Natural killer cell (primary cell): ENCODE results near the gene SLC10A1. TPM values are rescaled to one million over a fixed set of nuclear protein-coding genes. Genes with fewer than 3 reads are reported as not detected.

ENCODE experiments used
- ATAC-seq, 3 donors: fragments of 150-1000 bp in 2 of 3; fragments of 200-7000 bp in 1 of 3; cut with Tn5 transposase; 1 replicate in 1 of 3; 2 replicates in 2 of 3; pipeline ENCODE4 v1.10.0; 2021; ENCODE audit warnings: mild to moderate bottlenecking in 2 of 3, moderate library complexity in 2 of 3
- DNase-seq, 2 donors: peaks; one replicate each; pipeline versions ENCODE4 v3.0.0 to v3.0.0-alpha.2; 2013 to 2021; ENCODE audit warnings: mixed read lengths in 1 of 2
- H3K27ac ChIP-seq: one replicate; pipeline ENCODE4 v1.5.1; 2013; ENCODE audit warnings: mild to moderate bottlenecking, low read length
- H3K27me3 ChIP-seq: one replicate; pipeline ENCODE4 v1.6.1; 2013; ENCODE audit warnings: low read length; ENCODE audit not compliant: control insufficient read depth, insufficient read depth
- H3K36me3 ChIP-seq: one replicate; pipeline ENCODE4 v1.6.1; 2013; ENCODE audit warnings: low read length; ENCODE audit not compliant: control insufficient read depth, insufficient read depth
- H3K4me1 ChIP-seq: one replicate; pipeline ENCODE4 v1.6.1; 2013; ENCODE audit warnings: low read length; ENCODE audit not compliant: control insufficient read depth, insufficient read depth
- H3K4me3 ChIP-seq: one replicate; pipeline ENCODE4 v1.5.1; 2013; ENCODE audit warnings: low read length
- H3K9me3 ChIP-seq: one replicate; pipeline ENCODE4 v1.6.1; 2013; ENCODE audit warnings: low read length; ENCODE audit not compliant: control insufficient read depth, insufficient read depth
- H3K27ac Mint-ChIP-seq, 2 donors: one replicate each; pipeline ENCODE4 v1.8.0; 2022; ENCODE audit warnings: mild to moderate bottlenecking in 2 of 2, mixed read lengths in 2 of 2, moderate library complexity in 1 of 2
- H3K27me3 Mint-ChIP-seq, 2 donors: one replicate each; pipeline ENCODE4 v1.8.0; 2022; ENCODE audit warnings: low read depth in 2 of 2, mixed read lengths in 2 of 2
- H3K36me3 Mint-ChIP-seq: one replicate; pipeline ENCODE4 v1.8.0; 2022; ENCODE audit warnings: mixed read lengths
- H3K4me1 Mint-ChIP-seq, 2 donors: one replicate each; pipeline ENCODE4 v1.8.0; 2022; ENCODE audit warnings: mixed read lengths in 2 of 2
- H3K4me3 Mint-ChIP-seq: one replicate; pipeline ENCODE4 v1.8.0; 2022; ENCODE audit warnings: mild to moderate bottlenecking, moderate library complexity, mixed read lengths
- H3K9me3 Mint-ChIP-seq, 2 donors: one replicate each; pipeline ENCODE4 v1.8.0; 2022; ENCODE audit warnings: mixed read lengths in 2 of 2
- CTCF ChIP-seq: fragments of 200-600 bp; IDR thresholded peaks from one replicate; pipeline ENCODE4 v1.8.0; 2022; ENCODE audit warnings: antibody characterized with exemption
- WGBS: methylation state at CpG from one replicate; pipeline ENCODE4 v1.1.7; 2013; ENCODE audit warnings: missing lambda C conversion rate; ENCODE audit not compliant: insufficient coverage; 5-methylcytosine and 5-hydroxymethylcytosine counted together
- intact Hi-C: fragments of 100-400 bp; cut with micrococcal nuclease; formaldehyde crosslinking; loops from one replicate; pipeline ENCODE4 v1.14.2; 2022
- total RNA-seq, 4 donors: library from RNA; stranded (reverse); fragments of 120-200 nt in 1 of 4; gene quantifications; one replicate each; pipeline versions ENCODE4 v1.2.3 to v1.2.4, GENCODE V29; 2013 to 2022

The SLC10A1 gene
- total RNA-seq, 3 donors from 2014 or later (not counting 1 experiment from before 2014, with no cell fraction given) = not detected

- no peaks in the 10 kb centered on the region for H3K36me3 Mint-ChIP-seq
- no peak for DNase-seq
Measured at GRCh38 chr14:69792887-69793421, 4.1 kb downstream of the SLC10A1 start.

GRCh38 chr14:69789118-69789640 is 7.9 kb downstream of the SLC10A1 start:
- ATAC-seq = no peak

More at GRCh38 chr14:69792887-69793421, 4.1 kb downstream of the SLC10A1 start:
- no peaks in the 10 kb centered on the region for H3K36me3 ChIP-seq
- no peaks in the 10 kb centered on the region for H3K27me3 ChIP-seq
- H3K4me3 Mint-ChIP-seq = no peak overlapping the region
- no peaks in the 10 kb centered on the region for H3K4me1 ChIP-seq
- H3K27ac ChIP-seq = no peak overlapping the region
- intact Hi-C loops = no loop called here
- H3K9me3 Mint-ChIP-seq = no peaks in the 10 kb centered on the region
- no peak overlapping the region for H3K4me3 ChIP-seq
- no peaks in the 10 kb centered on the region for H3K27me3 Mint-ChIP-seq
- no peak overlapping the region for H3K27ac Mint-ChIP-seq
- no peaks in the 10 kb centered on the region for H3K4me1 Mint-ChIP-seq
- WGBS = 99% methylated on average over 7 of the region's 7 CpGs
- no peak for TF ChIP-seq CTCF
- no peak for ATAC-seq
- no peaks in the 10 kb centered on the region for H3K9me3 ChIP-seq

GRCh38 chr14:69786603-69787002 is 10.4 kb downstream of the SLC10A1 start:
- Mint-ChIP-seq H3K4me3 (no peak overlapping the region), H3K4me1 (no peaks in the 10 kb centered on the region), H3K27me3 (no peaks in the 10 kb centered on the region), H3K9me3 (no peaks in the 10 kb centered on the region), H3K27ac (no peak overlapping the region), H3K36me3 (no peaks in the 10 kb centered on the region)
- no peak overlapping the region for H3K27ac ChIP-seq
- no peaks in the 10 kb centered on the region for H3K4me1 ChIP-seq
- H3K36me3 ChIP-seq = peaks cover 5% of the 10 kb centered on the region
- H3K27me3 ChIP-seq = no peaks in the 10 kb centered on the region
- no peaks in the 10 kb centered on the region for H3K9me3 ChIP-seq
- no peak for TF ChIP-seq CTCF
- ATAC-seq = no peak
- no peak overlapping the region for H3K4me3 ChIP-seq
- intact Hi-C loops = no loop called here
- no peak for DNase-seq
- 100% methylated on average over 1 of the region's 3 CpGs for WGBS

More at GRCh38 chr14:69789118-69789640, 7.9 kb downstream of the SLC10A1 start:
- H3K27me3 ChIP-seq = no peaks in the 10 kb centered on the region
- no peak overlapping the region for H3K4me3 ChIP-seq
- H3K36me3 Mint-ChIP-seq = no peaks in the 10 kb centered on the region
- H3K4me3 Mint-ChIP-seq = no peak overlapping the region
- H3K27ac ChIP-seq = no peak overlapping the region
- no peaks in the 10 kb centered on the region for H3K9me3 ChIP-seq
- H3K36me3 ChIP-seq = peaks cover 5% of the 10 kb centered on the region
- no peaks in the 10 kb centered on the region for H3K4me1 Mint-ChIP-seq
- H3K4me1 ChIP-seq = no peaks in the 10 kb centered on the region
- TF ChIP-seq CTCF = no peak
- H3K27ac Mint-ChIP-seq = no peak overlapping the region
- DNase-seq = no peak
- H3K27me3 Mint-ChIP-seq = no peaks in the 10 kb centered on the region
- intact Hi-C loops = no loop called here
- no peaks in the 10 kb centered on the region for H3K9me3 Mint-ChIP-seq

GRCh38 chr14:69784942-69785341 is 12.1 kb downstream of the SLC10A1 start:
- H3K9me3 Mint-ChIP-seq = no peaks in the 10 kb centered on the region
- no peaks in the 10 kb centered on the region for H3K36me3 Mint-ChIP-seq
- TF ChIP-seq CTCF = no peak
- intact Hi-C loops = no loop called here
- no peak overlapping the region for H3K27ac Mint-ChIP-seq
- H3K4me1 ChIP-seq = no peaks in the 10 kb centered on the region
- H3K27me3 ChIP-seq = no peaks in the 10 kb centered on the region
- H3K4me1 Mint-ChIP-seq = peaks cover 0 to 11% of the 10 kb centered on the region in 2 donors
- no peak for ATAC-seq
- H3K4me3 ChIP-seq = no peak overlapping the region
- DNase-seq = no peak
- WGBS = 100% methylated on average over 1 of the region's 1 CpG
- H3K27me3 Mint-ChIP-seq = no peaks in the 10 kb centered on the region
- no peaks in the 10 kb centered on the region for H3K9me3 ChIP-seq
- H3K36me3 ChIP-seq = peaks cover 17% of the 10 kb centered on the region
- no peak overlapping the region for H3K27ac ChIP-seq
- no peak overlapping the region for H3K4me3 Mint-ChIP-seq
